HG02571 (cell line): ENCODE measurements around the gene CHRNA4.
"Not testable (repeated sequence)": the region's sequence is repeated elsewhere in the genome, so short reads cannot be mapped to it uniquely, and the experiment has no call there.

Experiments
- ATAC-seq: cut with Tn5 transposase; IDR thresholded peaks from one replicate; pipeline ENCODE4 v1.9.1; 2021; ENCODE audit warnings: mild to moderate bottlenecking, moderate library complexity; ENCODE audit not compliant: unreplicated experiment

CHRNA4 gene

DNA sequence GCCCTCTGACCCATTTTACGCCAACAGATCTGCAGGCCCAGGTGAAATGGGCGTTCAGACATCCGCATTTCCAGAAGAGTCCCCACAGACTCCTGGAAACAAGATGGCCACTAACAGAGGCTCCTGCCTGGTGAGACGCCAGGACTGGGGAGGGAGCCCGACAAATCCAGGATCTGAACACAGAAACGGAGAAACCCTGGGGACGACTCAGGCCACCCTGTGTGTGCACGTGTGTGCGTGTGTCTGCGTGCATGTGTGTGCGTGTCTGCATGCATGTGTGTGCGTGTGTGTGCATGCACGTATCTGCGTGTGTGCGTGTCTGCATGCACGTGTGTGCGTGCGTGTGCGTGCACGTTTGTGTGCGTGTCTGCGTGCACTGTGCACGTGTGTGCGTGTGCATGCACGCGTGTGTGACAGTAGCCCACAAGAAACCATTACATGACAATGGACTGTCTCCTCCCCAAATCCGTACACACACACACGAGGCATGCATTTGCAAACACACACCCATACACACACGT is 24.9 kb downstream of the CHRNA4 start:
- ATAC-seq = no peak

DNA sequence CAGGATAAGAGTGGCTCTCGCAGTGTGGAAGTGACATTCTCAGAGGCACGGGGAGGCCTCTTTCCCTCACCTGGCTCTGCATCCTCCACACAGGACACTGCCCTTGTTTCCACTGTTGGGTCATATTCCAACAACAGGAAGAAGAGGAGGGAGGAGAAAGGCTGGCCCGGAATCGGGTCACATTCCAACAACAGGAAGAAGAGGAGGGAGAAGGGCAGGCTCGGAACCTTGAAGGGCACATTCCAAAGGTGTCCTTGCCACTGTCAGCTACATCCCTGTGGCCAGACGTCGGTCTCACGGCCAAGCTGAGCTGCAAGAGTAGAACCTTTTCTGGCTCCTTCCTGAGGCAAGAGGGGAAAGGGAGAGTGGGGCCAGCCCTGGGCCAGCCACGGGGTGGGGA is 25.4 kb downstream of the CHRNA4 start:
- no peak for ATAC-seq

GRCh38 chr20:63335060-63335459 is 26.1 kb downstream of the CHRNA4 start:
- ATAC-seq = not testable (repeated sequence)

GRCh38 chr20:63334356-63334755 is 26.8 kb downstream of the CHRNA4 start:
- no peak for ATAC-seq

DNA sequence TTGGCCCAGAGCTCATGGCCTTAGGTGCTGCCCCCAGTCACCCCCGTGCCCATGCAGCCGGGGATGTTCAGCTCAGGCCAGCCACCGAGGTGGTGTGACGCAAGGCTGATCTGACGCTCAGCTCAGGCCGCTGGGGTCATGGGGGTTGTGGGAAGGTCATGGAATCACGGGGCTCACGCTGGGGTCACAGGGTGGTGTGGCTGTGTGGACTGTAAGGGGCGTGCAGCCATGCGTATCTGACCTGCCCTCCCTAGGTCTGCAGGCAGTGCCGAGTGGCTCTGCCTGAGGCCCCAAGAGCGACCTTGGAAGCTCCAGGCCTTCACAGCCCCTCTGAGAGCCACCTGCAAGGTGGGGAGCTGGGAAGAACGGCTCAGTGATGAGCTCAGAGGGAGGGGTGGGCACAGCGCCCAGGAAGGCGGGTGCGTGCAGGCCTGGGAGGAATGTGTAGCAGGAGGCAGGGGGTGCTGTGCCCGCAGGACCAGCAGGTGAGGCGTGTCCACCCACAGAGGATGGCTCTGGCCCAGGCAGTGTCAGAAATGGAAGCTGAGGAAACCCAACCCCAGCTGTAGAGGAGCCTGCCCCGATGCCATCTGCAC is 27.8 kb downstream of the CHRNA4 start:
- no peak for ATAC-seq

DNA sequence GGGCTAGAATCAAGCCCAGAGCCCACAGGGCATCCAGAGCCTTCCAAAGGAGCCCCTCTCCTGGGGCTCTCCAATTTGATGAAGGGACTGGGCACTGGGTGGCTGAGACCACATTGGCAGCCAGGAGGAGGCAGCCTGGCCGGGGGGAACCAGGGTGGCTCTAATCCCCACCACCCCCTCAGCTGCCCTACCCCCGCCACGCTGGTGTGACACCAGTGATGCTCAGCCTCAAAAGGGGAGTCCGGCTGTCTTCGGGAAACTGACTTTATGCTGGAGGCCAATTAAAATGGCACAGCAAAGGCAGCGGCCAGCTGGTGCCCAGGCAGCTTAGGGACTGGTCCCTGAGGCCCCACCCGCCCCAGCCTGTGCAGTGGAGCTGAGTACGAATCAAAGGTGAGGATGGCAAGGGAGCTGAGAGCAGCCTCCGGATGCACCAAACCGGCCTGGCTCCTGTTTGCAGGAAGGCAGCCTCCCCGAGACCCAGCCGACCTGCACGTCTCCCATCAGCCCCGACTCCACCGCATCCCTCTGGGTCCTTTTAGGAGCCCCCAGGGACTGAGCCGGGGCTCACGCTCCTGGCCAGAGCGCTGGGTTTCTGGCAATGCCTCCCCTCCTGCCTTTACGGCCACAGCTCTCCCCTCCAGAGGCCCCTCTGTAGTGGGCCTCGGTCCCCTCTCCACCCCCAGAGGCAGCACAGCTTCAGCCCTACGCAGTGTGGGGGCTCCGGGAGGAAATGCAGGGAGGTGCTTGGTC is 28.5 kb downstream of the CHRNA4 start:
- no peak for ATAC-seq

GRCh38 chr20:63331741-63332400 is 29.3 kb downstream of the CHRNA4 start:
- ATAC-seq = no peak

DNA sequence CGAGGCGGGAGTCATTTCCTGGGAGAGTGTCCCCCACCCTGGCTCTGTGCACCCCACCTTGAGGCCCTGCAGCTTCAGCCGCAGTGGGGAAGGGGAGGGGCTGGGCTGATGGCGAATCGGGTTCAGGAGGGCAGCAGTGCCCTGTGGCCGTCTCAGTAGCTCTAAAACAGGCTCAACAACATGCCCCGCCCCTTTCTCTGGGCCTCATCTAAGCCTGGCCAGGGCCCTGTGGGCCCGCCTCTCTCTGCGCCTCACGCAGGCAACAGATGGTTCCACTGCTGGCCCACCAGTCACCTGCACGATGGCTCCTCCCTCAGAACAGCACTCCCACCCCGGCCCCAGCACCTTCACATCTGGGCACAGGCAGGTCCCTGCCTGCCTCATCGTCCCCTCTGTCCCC is 30.2 kb downstream of the CHRNA4 start:
- ATAC-seq = no peak

- no peak for ATAC-seq
These were observed 30.9 kb downstream of the CHRNA4 start for GRCh38 chr20:63330084-63330760.

DNA sequence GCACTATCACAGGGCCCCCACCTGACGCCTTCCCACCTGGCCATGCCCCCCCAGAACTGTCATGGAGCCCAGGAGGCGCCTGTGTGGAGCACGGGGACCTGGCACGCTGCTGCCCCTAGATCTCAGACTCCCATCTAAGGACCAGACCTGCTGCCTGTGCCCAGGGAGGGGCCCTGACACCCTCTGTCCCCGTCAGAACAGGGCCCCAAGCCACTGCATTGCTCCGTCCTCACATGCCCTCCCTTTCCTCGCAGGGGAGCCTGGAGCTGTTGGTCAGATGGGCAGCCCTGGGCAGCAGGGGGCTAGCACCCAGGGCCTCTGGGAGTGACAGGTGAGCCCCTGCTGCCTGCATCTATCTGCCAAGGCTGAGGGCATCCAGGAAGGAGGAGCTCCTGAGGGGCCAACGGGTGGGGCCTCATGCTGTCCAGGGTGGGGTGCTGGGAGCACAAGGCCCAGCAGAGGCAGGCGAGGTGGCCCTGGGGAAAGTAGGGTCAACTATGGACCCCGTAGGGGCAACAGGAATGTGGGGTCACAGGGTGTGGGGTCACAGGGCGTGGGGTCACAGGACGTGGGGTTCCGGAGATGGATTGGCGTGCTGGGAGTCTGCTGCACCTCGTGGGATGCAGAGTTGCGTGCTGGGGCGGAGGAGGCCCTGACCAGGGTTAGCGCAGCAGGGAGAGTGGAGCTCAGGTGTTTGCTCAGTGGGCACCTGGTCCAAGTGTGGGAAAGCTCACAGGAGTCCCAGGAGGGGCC is 31.6 kb downstream of the CHRNA4 start:
- ATAC-seq = no peak

DNA sequence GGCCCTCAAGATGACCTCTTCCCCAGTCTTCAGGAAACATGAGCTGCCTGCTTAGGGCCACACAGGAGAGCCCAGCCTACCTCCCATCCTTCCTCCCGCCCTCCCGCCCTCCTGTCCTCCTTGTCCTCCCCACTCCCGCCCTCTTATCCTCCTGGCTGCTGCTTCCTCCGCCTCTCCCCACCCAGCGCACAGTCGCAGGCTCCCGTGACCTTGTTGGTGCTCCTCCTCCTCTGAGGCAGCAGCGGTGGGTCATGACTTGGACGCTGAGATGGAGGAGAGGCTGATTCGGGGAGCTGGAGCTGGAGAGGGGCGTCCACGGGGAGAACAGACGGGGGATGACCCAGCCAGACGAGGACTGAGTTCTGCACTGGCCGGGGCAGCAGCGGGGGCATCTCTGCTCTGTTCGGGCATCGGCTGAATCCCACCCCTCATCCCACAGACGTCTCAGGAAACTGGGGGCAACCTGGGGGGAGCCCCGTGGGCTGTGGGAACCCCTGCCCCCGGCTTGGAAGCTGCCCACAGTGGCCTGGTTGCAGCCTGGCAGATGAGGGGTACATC is 32.4 kb downstream of the CHRNA4 start:
- no peak for ATAC-seq

DNA sequence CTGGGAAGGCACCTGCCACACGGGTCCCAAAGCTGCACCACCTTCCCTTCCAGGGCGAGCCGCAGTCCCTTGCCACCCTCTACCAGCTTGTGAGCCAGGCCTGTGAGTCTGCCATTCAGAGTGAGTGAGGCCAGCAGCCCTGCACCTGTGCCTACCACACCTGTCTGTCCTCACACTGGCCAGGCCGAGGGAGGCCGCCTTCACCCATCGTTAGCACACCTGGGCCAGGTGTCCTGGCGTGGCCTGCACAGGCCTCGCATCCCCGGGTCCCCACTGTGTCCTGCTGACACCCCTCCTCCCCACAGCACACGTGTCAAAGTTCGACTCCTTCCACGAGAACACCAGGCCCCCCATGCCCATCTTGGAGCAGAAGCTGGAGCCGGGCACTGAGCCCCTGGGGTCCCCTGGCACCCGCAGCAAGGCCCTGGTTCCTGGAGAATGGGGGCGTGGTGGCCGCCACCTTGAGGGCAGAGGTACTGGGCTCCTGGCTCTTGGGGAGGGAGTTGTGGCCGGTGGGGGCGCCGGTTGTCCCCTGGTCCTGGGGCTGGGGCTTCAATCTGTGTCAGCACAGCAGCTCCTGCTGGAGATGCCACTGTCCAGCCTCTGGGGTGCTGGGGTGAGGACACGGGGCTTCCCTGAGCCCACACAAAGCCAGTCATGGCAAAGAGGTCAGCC is 33.0 kb downstream of the CHRNA4 start:
- ATAC-seq = no peak

DNA sequence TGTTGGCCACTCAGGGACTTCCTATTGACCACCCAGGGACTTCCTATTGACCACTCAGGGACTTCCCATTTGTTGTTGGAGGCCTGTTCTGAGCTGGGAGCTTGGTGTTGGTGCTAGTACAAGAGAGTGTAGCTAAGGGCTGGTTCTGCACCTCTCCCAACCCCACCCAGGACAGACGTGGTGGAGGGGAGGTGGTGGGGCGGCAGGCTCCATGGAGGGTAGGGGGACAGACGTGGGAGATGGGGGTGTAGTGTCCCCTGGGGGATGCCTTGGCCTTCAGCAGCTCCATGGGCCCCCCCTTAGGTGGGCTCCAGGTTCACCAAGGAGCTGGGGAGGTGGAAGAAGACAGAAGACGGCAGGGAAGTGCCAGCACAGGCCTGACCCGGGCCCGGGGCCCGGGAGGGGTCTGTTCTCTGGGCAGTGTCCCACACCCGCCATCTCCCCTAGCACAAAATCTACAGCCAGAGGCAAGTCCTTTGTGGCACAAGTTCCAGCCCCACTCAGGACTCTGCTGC is 33.9 kb downstream of the CHRNA4 start:
- no peak for ATAC-seq

- no peak for ATAC-seq
These were observed 34.6 kb downstream of the CHRNA4 start for GRCh38 chr20:63326314-63327230.

- ATAC-seq = no peak
These were observed 35.4 kb downstream of the CHRNA4 start for GRCh38 chr20:63325554-63326313.

DNA sequence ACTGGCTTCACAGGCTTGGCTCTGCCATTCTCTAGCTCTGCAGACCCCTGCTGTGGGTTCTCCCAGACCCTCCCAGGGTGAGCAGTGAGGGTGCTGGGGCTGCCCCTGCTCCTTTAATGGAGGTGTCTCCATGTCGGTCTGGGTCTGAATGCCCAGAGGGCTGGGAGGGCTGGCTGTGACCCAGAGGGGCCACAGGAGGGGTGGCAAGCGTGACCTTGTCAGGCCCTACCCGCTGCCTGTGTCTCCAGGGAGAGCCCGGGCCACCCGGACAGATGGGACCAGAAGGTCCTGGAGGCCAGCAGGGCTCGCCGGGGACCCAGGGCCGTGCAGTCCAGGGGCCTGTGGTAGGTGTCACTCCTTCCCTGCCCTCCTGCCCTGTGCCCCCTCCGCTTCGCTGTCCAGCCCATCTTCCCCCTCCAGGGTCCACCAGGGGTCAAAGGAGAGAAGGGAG is 36.1 kb downstream of the CHRNA4 start:
- no peak for ATAC-seq

DNA sequence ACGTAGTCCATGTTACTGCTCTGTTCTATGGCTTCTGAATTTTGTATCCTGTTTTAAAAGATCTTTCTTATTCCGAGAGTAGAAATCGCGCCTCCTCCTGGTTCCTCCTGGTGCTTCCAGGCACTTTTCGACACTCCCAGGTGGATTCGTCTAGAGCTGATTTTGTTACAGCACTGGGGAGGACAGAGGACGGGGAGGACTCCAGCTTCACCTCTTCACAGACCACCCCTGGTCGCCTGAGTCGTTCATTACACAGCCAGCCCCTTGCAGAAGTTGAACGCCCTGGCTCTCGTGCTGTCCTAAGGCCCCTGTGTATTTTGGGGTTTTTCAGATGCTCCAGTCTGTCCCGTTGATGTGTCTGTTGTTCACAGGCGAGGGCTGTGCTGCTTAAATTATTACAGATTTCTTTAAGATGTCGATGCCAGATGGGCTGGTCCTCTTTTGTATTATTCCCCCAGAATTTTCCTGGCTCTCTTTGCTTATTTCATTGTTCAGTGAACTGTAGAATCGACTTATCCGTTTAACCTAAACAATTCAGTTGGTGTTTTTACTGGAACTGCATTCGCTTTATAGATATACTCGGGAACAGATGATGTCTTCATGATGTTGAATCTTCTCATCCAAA is 37.7 kb downstream of the CHRNA4 start:
- ATAC-seq = no peak
